HG02610 (cell line): ENCODE results near the gene MRPS35.

Source experiments
- ATAC-seq: cut with Tn5 transposase; IDR thresholded peaks from one replicate; pipeline ENCODE4 v1.9.1; 2021; ENCODE audit warnings: mild to moderate bottlenecking, moderate library complexity; ENCODE audit not compliant: unreplicated experiment

The MRPS35 gene

DNA sequence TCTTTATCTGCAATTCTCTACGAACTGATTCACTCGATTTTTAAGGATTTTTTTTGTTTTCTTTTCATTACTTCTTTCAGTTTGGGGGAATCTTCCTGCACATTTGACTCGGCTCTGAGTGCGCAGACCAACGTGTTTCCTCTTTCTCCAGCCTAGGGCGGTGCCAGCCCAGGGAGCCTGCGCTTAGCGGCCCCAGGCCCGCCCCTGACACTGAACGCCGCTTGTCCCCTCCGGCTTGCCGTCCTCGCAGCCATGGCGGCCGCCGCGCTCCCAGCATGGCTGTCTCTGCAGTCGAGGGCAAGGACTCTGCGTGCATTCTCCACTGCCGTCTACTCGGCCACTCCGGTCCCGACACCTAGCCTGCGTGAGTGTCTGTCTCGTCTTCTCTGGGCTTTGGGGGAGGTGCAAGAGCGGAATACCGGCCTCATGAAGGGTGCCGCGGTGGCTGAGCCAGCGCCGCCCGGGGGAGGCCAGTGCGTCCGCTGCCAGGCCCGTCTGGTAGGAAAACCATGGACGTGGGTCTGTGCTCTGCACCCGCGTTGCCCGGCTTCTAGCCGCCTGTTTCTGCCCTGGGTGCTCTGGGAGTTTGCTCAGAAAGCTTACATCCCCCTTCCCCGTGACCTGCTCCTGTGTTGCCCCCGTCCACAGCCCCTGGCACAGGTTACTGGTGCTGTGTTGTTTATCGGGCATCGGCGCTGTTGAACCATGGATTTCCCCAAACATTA is at the start of gene MRPS35:
Gene MRPS35 (plus strand): TSS at position 241 of the 725 bp plus-strand sequence. CDS start 12 bp downstream, at position 253.
- ATAC-seq: peak; percentile 95

DNA sequence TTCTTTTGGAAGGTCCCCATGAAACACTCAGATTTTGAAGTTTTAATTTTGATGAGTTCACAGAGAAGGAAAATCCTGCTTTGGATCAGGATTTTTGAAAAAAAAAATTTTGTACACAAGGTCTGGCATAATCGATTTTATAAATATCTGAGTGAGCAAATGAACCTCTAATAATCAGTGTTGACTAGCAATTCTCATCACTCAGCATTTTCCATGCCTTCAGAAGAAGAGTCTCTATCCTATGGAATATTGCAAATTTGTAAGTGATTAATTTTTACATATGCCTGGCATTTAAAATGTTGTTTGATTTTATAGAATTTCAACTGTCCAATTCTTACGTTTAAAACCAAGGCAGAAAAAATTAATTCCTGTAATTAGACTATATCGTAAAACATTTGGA is 44.9 kb upstream of the MRPS35 start:
- ATAC-seq: no peak

DNA sequence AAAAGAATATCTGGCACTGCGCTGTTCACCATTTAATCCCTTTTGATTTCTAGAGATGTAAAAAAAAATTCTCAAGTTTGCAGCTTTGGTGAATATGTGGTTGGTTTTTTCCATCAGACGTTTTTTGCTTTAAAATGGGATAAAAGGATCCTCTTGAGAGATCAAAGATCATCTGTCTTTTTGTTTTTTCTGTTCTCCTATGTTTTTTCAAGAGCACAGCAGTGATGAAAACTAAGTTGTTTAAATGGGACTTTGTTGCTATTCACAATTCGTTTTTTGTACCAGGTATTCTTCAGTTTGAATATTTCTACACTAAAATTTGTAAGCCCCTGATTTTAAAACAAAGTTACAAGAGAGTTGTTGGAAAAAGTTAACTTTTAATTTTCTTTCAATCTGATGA is 44.1 kb upstream of the MRPS35 start:
- no peak for ATAC-seq

DNA sequence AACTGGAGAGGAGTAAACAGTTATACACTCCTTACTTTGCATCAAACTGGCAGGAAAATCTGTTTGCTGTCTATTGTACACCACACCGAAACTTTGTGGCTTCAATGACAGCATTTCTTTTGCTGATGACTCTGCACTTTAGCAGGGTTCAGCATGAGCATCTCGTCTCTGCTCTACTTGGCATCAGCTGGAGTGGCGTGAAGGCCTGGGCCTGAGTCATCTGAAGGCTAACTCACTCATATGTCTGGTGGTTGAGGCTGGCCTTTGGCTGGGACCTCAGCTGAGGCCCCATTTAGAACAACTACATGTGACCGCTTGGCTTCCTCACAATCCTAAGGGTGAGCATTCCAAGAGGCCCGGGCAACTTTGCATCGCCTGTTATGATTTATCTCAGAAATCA is 43.1 kb upstream of the MRPS35 start:
- ATAC-seq: no peak

DNA sequence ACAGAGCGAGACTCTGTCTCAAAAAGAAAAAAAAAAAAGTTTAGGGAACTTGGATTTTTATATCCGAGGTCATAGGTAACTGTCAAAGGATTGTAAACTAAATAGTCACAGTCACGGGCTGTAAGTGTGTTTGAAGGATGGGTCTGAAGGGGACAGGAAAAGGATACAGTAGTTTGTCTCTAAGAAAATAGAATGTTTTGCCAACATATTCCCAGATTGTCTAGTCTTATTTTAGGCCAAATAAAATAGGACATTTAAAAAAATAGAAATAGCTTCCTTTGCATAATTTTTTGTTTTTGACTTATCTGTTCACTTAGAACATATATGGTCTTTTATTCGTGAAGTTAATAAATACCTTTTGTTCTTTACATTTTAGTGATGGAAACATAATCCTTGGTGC is 38.6 kb upstream of the MRPS35 start:
- ATAC-seq: no peak

DNA sequence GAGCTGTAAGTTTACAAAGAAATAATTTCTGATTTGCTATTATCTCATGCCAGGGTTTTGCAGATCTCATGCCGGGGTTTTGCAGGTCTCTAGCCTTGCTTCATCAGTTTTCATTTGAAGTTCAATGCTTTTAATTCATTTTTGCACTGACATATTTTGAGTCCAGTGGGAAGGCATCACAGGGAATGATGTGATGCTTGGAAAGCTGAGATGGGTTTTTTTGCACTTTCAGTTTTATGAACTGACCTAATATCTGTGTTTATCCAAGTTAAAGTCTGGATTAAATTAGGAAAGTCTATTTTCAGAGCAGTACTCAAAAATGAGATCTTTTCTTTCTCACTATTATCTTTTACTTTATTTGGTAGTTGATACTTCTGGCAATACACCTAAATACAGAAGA is 38.0 kb upstream of the MRPS35 start:
- ATAC-seq: no peak

DNA sequence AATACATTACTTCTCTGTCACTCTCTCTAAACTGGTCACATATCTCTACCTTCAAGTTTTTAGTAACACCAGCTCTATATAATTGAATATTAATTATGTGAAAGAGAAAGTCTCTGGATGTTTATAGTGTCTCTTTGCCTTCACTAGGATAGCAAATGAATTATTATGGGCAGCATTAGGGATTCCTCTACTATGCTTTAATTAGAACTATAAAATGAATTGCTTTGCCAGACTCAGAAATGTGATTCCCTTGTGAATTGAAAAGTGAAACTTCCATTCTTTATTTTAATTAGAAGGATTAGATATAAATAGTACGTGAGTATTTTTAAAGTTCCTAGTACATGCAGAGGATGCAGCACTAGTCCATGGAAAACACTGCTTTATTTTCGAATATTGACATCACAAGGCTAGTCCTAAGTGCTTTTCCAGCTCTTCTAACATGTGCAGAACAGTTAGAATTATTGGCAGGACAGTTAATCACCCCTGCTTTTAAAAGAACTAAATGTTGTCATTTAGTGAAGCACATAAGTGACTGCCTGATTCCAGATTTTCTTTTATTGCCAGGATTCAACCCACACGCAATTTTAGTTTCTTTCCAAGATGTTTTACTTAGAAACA is 37.4 kb upstream of the MRPS35 start:
- no peak for ATAC-seq

DNA sequence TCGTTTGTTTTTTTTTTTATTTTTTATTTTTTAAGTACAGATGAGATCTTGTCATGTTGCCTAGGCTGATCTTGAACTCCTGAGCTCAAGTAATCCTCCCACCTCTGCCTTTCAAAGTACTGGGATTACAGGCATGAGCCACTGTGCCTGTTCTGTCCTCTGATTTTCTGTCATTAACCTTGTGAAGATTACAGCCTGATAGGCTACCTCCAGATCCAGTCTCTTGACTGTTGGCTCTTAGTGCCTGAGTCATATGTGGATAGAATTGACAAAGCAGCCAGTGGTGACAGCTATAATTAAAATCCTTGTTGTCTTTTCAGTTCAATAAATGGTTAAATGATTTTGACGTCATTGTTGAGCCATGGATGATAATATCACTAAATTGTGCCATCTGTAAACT is 35.6 kb upstream of the MRPS35 start:
- no peak for ATAC-seq

DNA sequence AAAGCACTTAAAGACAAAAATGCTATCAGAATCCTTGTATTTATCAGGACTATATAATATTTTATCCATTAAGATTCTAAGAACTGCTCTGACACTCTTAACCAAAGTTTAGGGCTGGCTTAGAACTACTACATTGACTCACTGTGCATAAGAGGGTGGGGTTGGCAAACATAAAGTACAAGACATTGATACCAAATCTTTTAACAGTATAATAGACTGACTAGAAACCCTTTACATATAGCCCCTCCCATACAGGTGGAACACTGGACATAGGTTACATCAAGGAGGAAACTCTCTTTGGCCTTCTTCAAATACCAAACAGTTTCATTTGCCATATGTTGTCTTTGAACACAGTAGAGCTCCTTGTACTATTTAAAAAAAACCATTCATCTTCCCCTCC is 30.0 kb upstream of the MRPS35 start:
- no peak for ATAC-seq

DNA sequence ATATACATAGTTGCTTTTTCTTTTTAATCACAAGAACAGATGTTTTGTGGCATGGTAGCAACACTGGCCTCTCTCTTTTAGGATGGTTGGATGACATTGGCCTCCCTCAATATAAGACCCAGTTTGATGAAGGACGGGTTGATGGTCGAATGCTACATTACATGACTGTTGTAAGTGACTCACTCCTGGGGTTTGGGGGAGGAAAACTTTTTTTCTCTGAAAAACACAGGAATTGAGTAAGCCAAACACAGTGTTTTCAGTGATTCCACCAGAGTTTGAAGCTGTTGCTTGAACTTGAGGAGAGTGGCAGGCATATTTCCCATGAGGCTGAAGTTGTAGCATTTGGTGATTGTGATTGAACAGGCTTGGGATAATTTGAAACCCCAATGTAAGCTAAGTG is 28.1 kb upstream of the MRPS35 start:
- ATAC-seq: no peak

DNA sequence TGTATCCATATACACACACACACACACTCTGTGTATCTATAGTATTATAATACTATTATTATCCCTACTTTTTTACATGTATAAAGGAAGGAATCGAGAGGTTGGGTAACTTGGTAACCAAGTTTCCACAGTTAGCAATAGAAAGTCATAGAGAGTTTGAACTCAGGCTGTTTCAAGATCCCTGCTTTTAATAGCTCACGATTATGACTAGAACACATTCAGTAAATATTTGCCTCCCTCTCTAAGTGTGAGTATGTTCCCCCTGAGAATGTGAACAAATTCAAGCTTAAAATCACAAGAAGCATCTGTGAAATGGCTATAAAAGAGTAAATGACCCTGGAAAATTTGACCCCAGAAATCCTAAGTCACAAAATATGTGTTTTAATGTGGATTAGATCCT is 25.4 kb upstream of the MRPS35 start:
- ATAC-seq: no peak

DNA sequence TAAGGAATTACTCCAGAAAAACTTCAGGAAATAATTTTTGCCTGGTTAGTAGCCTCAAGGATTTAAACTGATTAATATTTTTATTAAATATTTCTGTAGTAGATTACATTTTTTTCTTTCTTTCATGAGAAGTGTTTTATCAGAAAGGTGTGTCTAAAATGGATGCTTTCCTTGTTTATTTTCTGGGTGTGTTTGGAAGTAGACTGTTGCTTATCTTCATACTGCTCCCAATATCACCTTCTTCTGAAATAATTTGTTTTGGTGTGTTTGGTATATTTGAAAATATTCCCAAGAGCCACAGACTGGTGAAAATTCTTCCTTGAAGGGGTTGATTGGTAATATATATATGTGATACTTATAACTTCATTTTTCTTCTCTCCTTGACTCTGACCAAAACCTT is 24.5 kb upstream of the MRPS35 start:
- ATAC-seq: no peak

DNA sequence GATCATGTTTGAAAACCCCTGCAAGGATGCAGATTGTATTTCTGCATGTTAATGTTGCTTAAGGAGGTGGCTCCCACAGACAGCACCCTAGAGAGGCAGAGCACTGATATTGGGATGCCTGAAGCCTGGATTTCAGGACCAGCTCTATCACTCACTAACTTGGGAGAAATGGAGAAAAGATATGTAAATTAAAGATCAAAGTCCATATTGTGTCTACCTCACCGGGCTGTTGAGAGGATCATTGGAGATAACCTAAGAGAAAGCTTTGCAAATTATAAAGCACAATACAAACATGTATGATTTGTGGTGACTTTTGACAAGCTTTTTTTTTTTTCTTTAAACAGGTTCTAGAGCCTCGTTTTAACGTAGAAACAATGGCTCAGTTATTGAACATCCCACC is 22.0 kb upstream of the MRPS35 start:
- no peak for ATAC-seq

DNA sequence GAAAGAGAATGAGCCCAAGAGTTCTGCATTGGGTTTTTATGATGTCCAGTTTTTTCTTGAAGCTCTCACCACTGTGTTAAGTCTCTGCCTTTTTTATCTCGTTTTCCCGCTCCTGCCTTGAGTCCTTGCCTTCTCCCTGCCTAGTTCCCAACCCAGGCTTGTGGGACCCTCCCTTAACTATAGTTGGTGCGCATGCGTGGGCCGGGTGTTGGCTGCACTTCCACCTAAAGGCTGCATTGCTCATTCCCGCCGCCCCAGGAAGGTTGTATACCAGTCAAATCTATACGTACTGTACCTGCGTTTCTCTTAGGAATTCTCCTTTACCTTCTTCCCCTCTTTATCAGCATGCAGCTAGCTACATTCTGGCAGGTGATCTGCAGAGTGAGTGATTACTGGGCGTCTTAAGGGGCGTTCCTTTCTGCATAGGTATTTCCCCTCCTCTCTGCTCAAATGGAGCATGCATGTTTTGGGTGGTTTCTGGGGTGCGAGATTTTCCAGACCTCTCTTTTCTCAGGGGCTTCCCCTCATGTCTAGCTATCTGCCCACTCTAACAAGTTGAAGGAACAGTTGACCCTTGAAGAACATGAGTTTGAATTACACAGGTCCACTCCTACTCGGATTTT is 21.0 kb upstream of the MRPS35 start:
- no peak for ATAC-seq

DNA sequence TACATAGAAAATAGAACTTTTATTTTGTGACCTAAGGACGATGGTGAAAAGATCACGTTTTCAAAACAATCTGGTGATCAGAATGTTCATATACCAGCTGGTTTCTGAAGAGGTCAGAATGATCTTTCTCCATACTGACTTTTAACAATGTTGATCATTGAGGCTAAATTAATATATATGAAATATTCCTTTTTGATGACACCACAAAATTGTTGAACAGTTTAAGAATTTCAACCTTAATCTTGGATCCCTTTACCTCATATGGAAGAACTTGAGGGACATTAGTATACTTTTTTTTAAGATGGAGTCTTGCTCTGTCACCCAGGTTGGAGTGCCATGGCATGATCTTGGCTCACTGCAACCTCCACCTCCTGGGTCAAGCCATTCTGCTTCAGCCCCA is 17.2 kb upstream of the MRPS35 start:
- no peak for ATAC-seq

DNA sequence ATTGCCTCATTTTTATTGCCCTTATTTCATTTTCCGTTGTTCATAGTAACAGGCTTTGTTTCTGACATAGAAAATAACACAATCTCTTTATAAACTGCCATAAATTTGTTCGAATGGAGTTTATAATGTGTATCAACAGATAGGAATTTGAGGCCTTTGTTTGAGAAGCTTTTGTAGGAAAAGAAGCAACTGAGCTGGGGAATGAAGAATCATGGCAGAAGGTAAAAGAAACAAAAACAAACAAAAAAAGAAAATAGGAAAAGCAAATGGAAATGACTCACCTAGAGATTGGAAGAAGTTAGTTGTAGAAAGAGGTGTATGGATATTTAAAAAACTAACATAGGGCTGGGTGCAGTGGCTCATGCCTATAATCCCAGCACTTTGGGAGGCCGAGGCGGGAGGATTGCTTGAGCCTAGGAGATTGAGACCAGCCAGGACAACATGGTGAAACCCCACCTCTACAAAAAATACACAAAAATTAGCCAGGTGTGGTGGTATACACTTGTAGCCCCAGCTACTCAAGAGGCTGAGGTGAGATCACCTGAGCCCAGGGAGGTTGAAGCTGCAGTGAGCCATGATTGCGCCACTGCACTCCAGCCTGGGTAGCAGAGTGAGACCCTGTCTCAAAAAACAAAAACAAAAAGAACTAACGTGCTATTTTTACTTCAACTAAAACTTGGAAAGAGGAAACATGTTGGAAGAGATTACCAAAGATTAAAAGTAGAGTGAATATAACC is 14.9 kb upstream of the MRPS35 start:
- no peak for ATAC-seq

DNA sequence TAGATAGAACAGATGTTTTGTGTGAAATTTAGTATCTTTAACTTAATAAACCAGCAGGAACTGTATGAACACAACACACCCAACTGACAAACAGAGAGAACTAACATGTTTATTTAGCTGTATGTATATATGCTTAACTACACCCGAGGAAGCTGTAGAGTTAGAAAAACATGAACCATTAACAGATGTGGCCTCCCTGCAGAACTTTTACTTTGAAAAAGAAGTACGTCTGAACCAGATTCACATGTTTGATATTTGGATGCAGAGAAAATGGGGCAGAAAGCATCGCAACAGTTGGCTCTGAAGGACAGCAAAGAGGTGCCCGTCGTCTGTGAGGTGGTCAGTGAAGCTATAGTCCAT is 14.4 kb upstream of the MRPS35 start, which contains the start of gene REP15:
Gene REP15 (plus strand): TSS at position 155 of the 360 bp plus-strand sequence. CDS start 116 bp downstream, at position 271.
- no peak for ATAC-seq

DNA sequence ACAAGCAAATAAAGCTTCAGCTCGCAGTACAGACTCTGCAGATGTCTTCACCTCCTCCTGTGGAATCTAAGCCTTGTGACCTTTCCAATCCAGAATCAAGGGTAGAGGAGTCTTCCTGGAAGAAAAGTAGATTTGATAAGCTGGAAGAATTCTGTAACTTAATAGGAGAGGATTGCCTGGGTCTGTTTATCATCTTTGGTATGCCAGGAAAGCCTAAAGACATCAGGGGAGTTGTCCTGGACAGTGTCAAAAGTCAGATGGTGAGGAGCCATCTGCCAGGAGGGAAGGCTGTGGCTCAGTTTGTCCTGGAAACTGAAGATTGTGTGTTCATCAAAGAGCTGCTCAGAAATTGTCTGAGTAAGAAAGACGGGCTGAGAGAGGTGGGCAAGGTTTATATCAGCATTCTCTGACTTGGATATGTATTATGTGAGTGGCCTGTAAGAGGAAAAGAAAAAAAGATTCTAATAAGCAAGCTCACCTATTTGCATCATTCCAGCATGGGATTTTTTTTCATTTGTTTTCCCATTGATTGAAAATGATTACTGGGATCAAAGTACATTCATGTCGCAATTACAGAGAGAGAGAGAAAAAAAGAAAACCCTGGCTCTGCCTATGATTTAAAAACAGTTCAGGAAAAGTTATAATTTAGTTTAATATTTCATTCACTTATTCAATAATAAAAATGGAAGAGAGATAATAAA is 13.6 kb upstream of the MRPS35 start:
- ATAC-seq: no peak

DNA sequence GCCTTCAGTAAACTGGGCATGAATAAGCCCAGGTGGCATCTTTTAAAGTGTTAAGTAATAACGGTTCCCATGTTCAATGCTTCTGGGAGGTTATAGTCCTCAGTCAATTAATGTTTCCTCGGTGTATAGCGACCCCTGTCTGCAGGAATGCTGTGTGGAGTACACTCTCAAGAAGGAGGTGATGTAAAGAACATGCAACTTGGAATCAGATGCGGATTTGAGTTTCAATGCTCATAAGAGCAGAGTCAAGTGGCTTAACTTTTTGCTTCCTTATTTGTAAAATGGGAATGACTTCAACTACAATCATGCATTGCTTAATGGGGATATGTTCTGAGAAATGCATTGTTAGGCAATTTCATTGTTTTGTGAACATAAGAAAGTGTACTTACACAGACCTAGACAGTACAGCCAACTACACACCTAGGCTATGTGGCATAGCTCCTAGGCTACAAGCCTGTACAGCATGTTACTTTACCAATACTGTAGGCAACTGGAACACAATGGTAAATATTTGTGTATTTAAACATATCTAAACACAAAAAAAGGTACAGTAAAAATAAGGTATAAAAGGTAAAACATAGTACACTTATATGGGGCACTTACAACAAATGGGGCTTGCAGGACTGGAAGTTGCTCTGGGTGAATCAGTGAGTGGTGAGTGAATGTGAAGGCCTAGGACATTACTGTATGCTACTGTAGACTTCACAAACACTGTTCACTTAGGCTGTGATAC is 6.7 kb upstream of the MRPS35 start:
- peak; percentile 75 for ATAC-seq

DNA sequence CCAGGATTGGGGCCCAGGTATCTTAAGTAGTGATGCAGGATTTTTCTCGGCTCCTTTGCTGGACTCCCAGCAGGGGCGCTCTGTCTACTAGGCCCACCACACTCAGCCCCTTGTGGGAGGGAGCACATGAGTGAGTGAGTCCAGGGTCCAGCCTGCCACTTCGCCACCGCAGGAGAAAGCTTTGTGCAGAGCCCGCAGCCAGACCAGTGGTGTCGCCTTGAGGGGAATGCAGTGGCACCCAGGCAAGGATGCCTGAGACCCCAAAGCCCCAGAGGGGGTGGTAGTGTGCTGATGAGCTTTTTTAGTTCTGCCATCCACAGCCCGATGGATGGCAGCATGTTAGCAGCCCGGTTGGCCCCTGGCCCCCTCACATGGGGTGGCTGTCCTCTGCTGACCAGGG is 5.4 kb upstream of the MRPS35 start:
- no peak for ATAC-seq
